ENCODE measurements around the gene RAB11FIP4. TPM values are rescaled to one million over a fixed set of nuclear protein-coding genes. Genes with fewer than 3 reads are reported as not detected.

The RAB11FIP4 gene
- total and polyA plus RNA-seq, 2 of the 8 experiments (the other 6 are each of a cell fraction or from before 2014, with no cell fraction given): 21.7 to 53.2 TPM

GRCh38 chr17:31418773-31419350 is 27.4 kb downstream of the RAB11FIP4 start:
- ChIA-PET POLR2A (ENCODE audit: partially characterized antibody) (interaction anchor here (1.3 kb wide), 1 partner anchor 16 kb away, joined by 4 read pairs; no protein-coding TSS in a partner anchor), CTCF (ENCODE audit: partially characterized antibody) (interaction anchor here (0.6 to 2.5 kb wide), 3 partner anchors 13 to 479 kb away, joined by 4 to 8 read pairs (median 5); no protein-coding TSS in a partner anchor)
- no peaks in the 10 kb centered on the region for H3K79me2 ChIP-seq (ENCODE audit: control insufficient read depth in 1 of 2, insufficient read depth in 2 of 2, low read length in 2 of 2)
- H3K79me1 ChIP-seq (ENCODE audit: low read depth, low read length): no peaks in the 10 kb centered on the region
- H3K36me3 ChIP-seq (ENCODE audit: control insufficient read depth in 2 of 4, insufficient read depth in 4 of 4, low read length in 3 of 4): no peaks in the 10 kb centered on the region
- no peak overlapping the region for H2BK5ac ChIP-seq (ENCODE audit: low read depth, low read length)
- H2AK5ac ChIP-seq (ENCODE audit: low read depth, low read length): no peak overlapping the region
- H2BK120ac ChIP-seq (replicated peaks; ENCODE audit: low read depth, low read length): no peak overlapping the region
- no peak overlapping the region for H4K91ac ChIP-seq (replicated peaks; ENCODE audit: insufficient read length, low read length)
- peaks cover 0 to 19% (median 9%) of the 10 kb centered on the region in 4 experiments; a peak in 6 of 7 replicates for H3K4me1 ChIP-seq (replicated peaks in 1 of 4; ENCODE audit: control insufficient read depth in 3 of 4, insufficient read depth in 4 of 4, low read length in 3 of 4)
- no peaks in the 10 kb centered on the region for H3K27me3 ChIP-seq (replicated peaks in 1 of 4; ENCODE audit: control insufficient read depth in 3 of 4, extremely low read depth in 1 of 4, insufficient read depth in 3 of 4, low read length in 3 of 4)
- H3K4ac ChIP-seq (replicated peaks; ENCODE audit: insufficient read length, low read depth, low read length): no peak overlapping the region
- no peak overlapping the region for H2BK15ac ChIP-seq (ENCODE audit: low read length)
- no peak overlapping the region for H4K5ac ChIP-seq (ENCODE audit: insufficient read length, low read depth, low read length)
- no peak overlapping the region for H3K14ac ChIP-seq (ENCODE audit: insufficient read length)
- no peak overlapping the region for H3K4me3 ChIP-seq (ENCODE audit: extremely low read depth in 1 of 4, insufficient read depth in 2 of 4, low read depth in 3 of 4, low read length in 4 of 4)
- 40% methylated on average over 6 of the region's 6 CpGs; no CpG with 5 or more reads in 1 of the 2 experiments for WGBS, 2 experiments (ENCODE audit: extremely low coverage in 1 of 2, insufficient coverage in 1 of 2, insufficient read length in 1 of 2, insufficient replicate concordance in 2 of 2, low coverage in 1 of 2, low lambda C conversion rate in 2 of 2, missing lambda C conversion rate in 1 of 2)
- FAIRE-seq (no peak), DNase-seq (ENCODE audit: low read depth in 1 of 2, low spot score in 2 of 2) (no peak)
- H4K8ac ChIP-seq (ENCODE audit: extremely low read depth, insufficient read depth, low read length): no peak overlapping the region
- H3K56ac ChIP-seq (replicated peaks; ENCODE audit: insufficient read length, low read depth, low read length): no peak overlapping the region
- peaks cover 0 to 2% of the 10 kb centered on the region in 2 experiments for H4K20me1 ChIP-seq (replicated peaks in 1 of 2; ENCODE audit: control insufficient read depth in 1 of 2, insufficient read depth in 2 of 2, low read length in 2 of 2)
- H3K9ac ChIP-seq (replicated peaks in 1 of 4; ENCODE audit: extremely low read depth in 1 of 4, low read depth in 3 of 4, low read length in 3 of 4): no peak overlapping the region
- H3K9me3 ChIP-seq (ENCODE audit: insufficient read depth in 2 of 2, low read depth in 1 of 2, low read length in 1 of 2): no peaks in the 10 kb centered on the region
- no peak overlapping the region for H3K18ac ChIP-seq (ENCODE audit: extremely low read depth, low read length)
- H3K4me2 ChIP-seq (ENCODE audit: insufficient read depth in 1 of 2, low read depth in 2 of 2, low read length in 2 of 2): peak overlapping the region; percentile 7 to 10; a peak in 1 of 4 replicates
- no peak overlapping the region for H2AFZ ChIP-seq (ENCODE audit: low read length)
- TF ChIP-seq USF2 (IDR thresholded peaks at IDR 0.05; ENCODE audit: low read length) (no peak), TEAD4 (IDR thresholded peaks at IDR 0.05; ENCODE audit: low read depth, low read length) (no peak)
- no peak overlapping the region for H3K27ac ChIP-seq (ENCODE audit: low read depth, low read length)
- H3K23ac ChIP-seq (ENCODE audit: insufficient read length): no peak overlapping the region
- H2BK12ac ChIP-seq (ENCODE audit: low read depth, low read length): no peak overlapping the region
- H2BK20ac ChIP-seq (ENCODE audit: low read length): no peak overlapping the region
- no peaks in the 10 kb centered on the region for H3K23me2 ChIP-seq (ENCODE audit: low read depth, low read length)
